NCI-H748 (cell line): Measurements from ENCODE around the gene CENPS.
"Not testable (repeated sequence)": the region's sequence is repeated elsewhere in the genome, so short reads cannot be mapped to it uniquely, and the experiment has no call there.

Experiments used
- DNase-seq: peaks from one replicate; lab custom pipeline; 2025; ENCODE audit not compliant: unreplicated experiment; lab: John Stamatoyannopoulos, UW

The CENPS gene

DNA sequence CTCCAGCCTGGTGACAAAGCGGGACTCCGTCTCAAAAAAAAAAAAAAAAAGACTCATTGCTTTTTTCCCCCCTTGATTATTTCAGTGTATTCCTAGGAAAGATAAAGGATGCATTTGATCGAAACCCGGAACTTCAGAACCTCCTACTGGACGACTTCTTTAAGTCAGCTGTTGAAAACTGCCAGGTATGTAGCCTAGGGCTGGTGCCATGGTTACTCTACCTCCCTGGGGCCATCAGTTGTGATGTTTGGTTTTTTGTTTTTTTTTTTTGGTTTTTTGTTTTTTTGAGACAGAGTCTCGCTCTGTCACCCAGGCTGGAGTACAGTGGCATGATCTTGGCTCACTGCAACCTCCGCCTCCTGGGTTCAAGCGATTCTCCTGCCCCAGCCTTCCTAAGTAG is 11.5 kb upstream of the CENPS start:
- DNase-seq: not testable (repeated sequence)

DNA sequence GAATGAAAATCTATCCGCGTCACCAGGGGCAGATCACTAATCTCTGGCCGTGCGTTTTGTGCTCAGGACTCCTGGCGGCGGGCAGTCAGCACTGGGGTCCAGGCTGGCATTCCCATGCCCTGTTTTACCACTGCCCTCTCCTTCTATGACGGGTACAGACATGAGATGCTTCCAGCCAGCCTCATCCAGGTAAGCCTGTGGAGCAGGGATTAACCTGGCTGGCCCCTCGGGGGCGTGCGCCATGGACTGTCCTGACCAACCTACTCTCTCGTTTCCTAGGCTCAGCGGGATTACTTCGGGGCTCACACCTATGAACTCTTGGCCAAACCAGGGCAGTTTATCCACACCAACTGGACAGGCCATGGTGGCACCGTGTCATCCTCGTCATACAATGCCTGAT is 10.9 kb upstream of the CENPS start:
- no peak for DNase-seq

DNA sequence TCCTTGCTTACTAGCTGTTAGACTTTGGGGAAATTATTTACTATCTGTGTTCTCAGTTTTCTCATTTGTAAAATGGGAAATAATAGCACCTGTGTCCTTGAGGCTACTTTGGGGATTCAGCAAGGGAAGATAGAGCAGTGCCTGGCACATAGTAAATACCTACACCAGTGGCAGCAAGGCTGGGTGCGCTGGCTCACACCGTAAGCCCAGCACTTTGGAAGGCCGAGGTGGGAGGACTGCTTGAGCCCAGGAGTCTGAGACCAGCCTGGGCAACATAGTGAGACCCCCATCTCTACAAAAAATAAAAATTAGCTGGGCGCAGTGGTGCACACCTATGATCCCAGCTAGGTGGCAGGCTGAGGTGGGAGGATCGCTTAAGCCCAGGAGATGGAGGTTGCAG is 8.6 kb upstream of the CENPS start:
- DNase-seq: no peak

DNA sequence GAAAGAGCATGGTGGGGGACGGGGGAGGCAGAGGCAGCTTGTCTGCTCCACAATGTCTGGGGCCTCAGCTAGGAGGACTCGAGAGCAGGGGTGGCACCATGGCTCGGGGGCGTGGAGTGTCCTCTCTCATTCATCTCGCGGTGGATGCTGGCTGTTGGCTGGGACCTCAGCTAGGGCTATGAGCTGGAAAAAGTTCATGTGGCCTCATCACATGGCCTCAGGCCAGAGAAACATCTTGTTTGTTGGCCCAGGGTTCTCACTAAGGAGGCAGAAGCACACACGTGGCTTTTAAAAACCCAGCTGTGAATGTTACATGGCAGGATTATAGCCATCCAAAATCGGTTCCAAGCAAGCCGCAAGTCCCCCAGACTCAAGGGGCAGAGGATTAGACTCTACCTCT is 6.2 kb upstream of the CENPS start:
- DNase-seq: no peak

DNA sequence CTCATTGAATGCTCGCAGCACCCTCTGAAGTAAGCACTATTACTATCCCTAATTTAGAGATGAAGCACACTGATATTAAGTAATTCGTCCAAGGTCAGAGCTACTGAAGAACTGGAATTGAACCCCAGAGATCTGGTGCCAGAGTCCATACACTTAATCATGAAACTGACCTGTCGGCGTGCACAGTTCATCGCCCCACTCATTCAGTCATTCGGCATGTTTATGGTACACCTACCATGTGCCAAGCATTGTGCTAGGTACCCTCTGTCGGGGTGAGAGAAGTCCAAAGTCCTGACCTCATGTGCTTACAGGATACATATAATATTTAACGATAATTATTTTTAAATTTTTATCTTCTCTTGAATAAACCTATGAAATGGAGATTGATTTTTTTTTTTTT is 5.6 kb upstream of the CENPS start:
- DNase-seq: no peak

DNA sequence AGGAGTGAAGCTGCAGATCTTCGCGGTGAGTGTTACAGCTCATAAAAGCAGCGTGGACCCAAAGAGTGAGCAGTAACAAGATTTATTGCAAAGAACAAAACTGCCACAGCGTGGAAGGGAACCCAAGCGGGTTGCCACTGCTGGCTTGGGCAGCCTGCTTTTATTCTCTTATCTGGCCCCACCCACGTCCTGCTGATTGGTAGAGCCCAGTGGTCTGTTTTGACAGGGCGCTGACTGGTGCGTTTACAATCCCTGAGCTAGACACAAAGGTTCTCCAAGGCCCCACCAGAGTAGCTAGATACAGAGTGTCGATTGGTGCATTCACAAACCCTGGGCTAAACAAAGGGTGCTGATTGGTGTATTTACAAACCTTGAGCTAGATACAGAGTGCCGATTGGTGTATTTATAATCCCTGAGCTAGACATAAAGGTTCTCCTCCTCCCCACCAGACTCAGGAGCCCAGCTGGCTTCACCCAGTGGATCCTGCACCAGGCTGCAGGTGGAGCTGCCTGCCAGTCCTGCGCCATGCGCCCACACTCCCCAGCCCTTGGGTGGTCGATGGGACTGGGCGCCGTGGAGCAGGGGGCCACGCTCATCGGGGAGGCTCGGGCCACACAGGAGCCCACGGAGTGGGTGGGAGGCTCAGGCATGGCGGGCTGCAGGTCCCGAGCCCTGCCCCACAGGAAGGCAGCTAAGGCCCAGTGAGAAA is 4.3 kb upstream of the CENPS start:
- not testable (repeated sequence) for DNase-seq

DNA sequence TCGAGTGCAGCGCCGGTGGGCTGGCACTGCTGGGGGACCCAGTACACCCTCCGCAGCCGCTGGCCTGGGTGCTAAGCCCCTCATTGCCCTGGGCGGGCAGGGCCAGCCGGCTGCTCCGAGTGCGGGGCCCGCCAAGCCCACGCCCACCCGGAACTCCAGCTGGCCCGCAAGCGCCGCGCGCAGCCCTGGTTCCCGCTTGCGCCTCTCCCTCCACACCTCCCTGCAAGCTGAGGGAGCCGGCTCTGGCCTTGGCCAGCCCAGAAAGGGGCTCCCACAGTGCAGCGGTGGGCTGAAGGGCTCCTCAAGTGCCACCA is 3.7 kb upstream of the CENPS start:
- DNase-seq: not testable (repeated sequence)

DNA sequence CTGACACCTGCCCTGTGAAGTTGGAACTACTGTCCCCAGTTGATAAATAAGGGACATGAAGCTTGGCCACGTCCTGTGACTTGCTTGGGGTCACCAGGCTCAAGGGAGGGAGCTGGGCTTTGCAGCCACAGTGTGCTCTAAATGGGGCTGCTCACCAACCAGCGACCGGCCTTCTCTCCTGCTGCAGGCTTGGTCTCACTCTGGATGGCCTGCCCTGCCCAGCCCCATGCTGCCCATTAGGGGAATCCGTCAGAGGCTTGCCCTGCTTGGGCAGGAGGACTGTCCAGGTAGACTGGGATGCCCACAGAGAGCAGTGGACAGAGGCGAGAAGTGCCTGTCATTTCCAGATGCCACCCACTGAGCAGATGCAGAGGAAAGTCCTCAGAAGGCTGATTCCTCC is 1.2 kb upstream of the CENPS start:
- no peak for DNase-seq

DNA sequence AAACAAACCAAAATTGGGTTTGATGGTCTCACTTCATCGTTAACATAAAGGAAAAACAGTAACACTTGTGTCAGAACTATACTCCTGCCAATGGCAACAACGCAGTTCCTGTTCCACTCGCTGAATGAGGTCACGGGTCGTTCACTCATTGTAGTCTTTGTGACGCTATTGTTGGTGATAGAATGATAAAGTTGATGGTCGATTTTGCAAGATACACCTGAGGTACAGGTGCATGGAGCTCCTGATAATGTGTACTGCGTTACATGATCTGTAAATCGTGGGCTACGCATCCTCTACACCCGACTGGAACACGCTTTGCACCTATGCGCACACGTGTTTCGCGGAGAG is 391 bp upstream of the CENPS start:
- DNase-seq: no peak

DNA sequence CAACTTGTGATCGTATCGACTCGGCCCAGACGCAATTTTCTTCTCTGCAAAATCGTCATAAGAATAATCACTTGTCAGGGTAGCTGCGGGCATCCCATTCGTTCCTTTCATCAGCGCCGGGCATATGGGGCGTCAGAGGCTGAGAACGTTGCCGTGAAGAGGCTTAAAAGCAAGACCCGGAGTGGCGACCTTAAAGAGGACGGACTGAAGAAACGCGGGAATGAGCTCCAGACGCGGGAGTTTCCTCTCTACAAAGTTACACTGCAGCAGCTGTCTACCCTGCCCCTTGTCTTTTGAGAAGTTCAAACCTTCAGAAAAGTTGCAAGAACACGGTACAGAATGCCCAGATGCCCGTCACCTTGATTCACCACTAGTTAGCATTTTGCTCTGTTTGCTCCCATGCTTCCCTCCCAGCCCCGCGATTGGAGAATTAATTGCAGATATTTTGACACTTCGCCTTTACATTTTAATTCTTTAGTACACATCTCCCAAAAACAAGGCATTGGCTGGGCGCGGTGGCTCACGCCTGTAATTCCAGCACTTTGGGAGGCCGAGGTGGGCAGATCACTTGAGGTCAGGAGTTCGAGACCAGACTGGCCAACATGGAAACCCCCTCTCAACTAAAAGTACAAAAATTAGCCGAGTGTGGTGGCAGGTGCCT is 967 bp downstream of the CENPS start:
- peak; percentile 52 for DNase-seq

DNA sequence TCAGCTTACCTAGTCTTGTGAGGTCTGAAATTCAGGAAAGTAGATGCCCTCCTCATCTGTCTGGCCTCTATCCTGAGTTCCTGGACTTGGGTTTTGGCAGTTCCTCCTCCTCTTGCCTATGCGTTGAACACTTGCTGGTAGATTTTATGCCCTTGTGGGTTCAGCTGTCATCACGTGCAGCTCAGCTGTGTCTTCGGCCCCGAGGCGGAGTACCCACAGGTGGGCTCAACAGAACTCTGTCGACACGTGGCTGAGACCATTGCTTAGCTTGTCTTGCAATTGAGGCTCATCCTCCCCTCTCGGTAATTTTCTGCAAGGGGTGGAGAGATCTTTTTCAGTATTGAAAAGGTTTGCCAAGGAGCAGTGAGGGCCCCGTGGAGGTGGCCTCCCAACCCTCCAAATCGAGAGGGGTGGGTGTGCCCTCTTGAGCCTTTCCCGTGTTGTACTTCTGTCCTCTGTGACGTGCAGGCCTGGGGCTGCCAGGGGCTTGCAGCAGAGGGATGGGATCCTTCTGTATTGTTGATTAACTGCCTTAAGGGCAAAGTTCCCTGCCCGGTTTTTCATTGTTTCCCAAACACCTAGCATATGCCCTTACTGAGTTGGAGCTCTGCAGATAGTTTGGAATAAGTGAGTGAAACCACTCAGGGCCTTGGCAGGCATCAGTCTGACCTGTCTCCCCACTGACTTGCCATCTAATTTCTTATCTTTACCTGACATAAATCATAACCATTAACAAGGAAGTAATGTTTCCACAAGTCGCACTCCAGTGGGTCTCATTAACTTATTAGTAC is 2.9 kb downstream of the CENPS start:
- no peak for DNase-seq

DNA sequence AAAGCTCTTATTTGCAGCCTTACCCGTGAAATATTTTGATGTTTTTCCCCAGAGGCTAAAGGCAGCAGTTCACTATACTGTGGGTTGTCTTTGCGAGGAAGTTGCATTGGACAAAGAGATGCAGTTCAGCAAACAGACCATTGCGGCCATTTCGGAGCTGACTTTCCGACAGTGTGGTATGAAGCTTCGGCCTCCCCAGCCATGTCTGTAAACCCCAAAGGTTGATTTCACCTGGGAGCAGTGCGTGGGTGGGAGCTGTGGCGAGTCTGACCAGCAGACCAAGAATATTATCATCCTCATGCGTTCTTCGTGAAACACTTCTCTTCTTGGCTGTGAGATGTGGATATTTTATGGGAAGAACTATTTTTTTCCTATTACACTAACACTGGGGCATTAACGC is 3.6 kb downstream of the CENPS start:
- no peak for DNase-seq

DNA sequence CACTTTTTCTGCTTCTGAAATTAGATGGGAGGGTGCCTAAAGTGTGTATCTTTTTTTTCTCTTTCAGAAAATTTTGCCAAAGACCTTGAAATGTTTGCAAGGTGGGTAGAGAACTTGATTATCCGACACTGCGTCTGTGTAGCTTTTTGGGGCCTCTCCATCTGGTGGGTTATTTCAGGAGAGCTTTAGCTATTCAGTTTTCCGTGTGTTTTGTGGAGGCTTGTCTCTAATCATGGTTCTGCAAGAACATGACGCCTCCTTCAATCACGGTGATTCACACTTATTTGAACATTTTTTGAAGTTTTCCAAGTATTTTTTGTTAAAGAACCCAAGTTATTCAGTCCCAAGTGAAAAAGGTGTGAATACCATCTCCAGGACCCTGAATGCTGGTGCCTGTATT is 4.4 kb downstream of the CENPS start:
- DNase-seq: no peak

DNA sequence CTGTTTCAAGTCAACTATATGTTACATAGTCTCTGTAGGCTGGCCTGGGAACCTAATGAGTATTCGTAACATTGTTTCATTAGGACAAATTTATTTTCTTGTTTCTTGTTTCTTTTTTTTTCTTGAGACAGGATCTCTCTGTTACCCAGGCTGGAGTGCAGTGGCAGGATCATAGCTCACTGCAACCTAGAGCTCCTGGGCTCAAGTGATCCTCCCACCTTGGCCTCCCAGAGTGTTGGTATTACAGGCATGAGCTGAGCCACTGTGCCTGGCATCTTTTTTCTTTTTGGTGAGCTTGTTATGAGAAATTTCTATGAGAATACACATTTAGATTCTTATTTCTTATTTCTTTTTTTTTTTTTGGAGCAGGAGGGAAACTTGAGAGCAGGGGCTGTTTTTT is 6.8 kb downstream of the CENPS start:
- DNase-seq: no peak

DNA sequence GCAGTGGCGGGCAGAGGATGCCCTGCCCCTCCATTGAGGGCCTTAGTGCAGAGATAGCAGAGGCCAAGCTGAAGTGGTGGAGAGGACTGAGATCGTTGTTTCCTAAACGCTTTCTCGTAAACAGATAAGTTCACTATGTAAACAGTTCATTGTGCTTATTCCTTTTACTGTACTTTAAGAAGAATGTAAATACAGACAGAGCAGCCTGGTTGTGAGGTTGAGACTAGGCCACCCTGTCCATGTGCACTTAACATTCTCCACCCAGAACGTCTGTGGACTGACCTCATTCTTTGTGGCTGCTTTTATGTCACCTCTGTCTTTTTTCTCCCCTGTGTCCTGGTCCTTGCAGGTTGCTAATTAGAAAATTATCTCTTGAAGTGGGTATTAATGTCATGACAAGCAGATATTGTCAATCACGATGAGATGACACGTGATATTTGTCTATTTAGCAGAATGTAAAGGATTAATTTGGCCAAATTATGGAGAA is 8.5 kb downstream of the CENPS start:
- DNase-seq: no peak

DNA sequence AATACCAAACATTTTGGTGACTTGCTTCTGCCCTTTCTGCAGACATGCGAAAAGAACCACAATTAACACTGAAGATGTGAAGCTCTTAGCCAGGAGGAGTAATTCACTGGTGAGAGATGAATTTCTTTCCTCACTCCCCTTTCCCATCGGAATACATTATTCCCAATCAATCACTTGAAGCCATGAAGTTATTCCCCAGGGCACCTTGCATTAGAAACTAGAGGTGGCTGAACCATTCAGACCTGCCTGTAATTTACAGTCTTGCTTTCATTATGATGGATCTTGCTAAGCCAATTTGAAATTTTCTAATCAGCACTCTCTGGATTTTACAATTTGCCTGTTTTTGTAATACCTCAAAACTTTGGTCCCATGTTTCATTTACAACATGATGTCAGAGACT is 10.1 kb downstream of the CENPS start:
- no peak for DNase-seq

DNA sequence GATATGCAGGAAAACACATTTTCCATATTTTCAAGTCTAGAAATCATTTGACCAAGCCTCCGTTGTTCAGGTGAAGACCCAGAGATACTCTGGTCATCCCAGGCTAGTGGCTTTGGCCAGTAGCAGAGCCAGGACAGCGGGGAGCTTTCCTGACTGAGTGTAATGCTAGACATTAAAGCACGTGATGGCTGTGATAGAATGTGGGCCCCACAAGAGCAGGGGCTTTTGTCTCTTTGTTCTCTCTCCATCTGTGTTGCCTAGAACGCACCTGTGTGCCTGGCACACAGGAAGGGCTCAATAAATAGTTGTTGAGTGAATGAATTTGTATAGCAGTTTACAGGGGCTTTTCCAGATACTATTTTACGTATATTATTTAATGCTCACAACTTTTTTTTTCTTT is 10.6 kb downstream of the CENPS start:
- DNase-seq: no peak

DNA sequence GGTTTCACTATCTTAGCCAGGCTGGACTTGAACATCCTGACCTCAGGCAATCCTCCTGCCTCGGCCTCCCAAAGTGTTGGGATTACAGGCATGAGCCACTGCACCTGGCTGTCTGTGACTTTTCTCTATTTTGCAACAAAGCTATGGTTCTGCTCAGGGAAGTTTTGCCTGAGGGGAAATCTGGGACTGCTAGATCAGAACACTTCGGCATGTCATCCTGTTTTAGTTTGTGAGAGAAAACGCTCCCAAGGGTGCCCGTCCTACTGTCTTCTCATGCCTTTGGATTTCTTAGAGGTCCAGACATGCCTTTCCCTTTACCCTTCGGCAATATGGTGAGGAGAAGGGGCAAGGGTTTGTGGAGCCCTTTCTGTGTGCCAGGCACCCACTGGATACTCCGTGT is 14.0 kb downstream of the CENPS start:
- DNase-seq: no peak

DNA sequence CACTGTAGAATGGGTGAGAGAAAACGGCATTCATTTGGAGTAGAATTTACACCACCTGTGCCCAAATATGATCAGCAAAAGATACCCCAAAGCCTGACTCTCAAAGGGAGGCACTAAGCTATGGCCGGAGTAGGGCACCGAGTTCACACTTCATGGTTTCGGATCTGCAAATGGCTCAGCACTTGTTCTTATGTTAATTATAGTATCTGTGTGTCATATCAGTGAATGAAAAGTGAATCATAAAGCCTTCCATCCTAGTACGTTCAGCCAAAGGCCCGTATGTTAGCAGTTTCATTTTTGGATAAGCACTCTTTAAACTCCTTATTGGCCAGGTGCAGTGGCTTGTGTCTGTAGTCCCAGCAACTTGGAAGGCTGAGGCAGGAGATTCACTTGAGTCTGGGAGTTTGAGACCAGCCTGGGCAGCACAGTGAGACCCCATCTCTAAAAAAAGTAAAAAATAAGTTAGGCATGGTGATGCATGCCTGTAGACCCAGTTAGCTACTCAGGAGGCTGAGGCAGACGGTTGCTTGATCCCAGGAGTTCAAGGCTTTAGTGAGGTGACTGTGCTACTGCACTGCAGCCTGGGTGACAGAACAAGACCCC is 14.7 kb downstream of the CENPS start:
- no peak for DNase-seq

DNA sequence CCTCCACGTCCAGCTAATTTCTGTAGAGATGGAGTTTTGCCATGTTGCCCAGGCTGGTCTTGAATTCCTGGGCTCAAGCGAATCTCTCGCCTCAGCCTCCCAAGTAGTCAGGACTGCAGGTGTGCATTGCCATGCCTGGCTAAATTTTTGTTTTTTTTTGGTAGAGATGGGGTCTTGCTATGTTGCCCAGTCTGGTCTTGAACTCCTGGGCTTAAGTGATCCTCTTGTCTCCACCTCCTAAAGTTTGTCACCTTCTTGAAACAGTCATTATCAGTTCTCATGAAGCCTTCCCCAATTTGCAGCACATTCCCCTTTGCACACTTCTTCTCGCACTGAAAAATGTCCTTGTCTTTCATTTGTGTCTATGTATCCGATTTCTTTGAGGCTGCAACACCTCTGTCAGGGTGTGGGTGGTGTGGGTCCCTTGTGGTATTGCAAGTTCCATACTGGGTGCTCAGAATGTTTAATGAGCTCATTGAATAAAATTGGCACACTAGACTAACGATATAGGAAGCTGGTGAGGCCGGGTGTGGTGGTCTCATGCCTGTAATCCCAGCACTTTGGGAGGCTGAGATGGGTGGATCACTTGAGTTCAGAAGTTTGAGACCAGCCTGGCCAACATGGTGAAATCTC is 16.7 kb downstream of the CENPS start:
- no peak for DNase-seq

DNA sequence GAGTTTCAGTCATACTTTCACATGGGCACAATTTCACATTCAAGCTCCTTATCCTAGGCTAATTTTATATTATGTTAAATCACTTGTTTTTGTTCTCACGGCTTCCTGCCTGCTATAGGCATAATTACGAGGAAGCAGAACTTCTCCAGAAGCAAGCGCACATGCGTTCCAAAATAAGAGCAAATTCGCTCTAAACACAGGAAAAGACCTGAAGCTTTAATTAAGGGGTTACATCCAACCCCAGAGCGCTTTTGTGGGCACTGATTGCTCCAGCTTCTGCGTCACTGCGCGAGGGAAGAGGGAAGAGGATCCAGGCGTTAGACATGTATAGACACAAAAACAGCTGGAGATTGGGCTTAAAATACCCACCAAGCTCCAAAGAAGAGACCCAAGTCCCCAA is 19.5 kb downstream of the CENPS start, which contains the start of gene CORT:
Gene CORT (plus strand): TSS at position 281 of the 400 bp plus-strand sequence. CDS start 193 bp downstream, outside the sequence.
- no peak for DNase-seq
